ENCODE results near the gene GPR55.
"Not testable (repeated sequence)": the region's sequence is repeated elsewhere in the genome, so short reads cannot be mapped to it uniquely, and the experiment has no call there.

The GPR55 gene

GRCh38 chr2:230924470-230925341 lies at the start of gene GPR55:
Gene GPR55 (minus strand): TSS chr2:230925242. CDS start chr2:230910962, 14,280 bp downstream.
- DNase-seq (ENCODE audit: low read depth) = no peak
- H3K4me3 ChIP-seq (ENCODE audit: low read depth, low read length) = no peak within 1 kb of the TSS
- TF ChIP-seq CTCF (conservative IDR thresholded peaks at IDR 0.05; ENCODE audit: low read depth, low read length) = peak; percentile 33

GRCh38 chr2:230974096-230974913 lies 49.3 kb upstream of the GPR55 start:
- no peak overlapping the region for H3K4me3 ChIP-seq (ENCODE audit: low read depth, low read length)
- DNase-seq (ENCODE audit: low read depth) = peak; percentile 96
- no peak for TF ChIP-seq CTCF (conservative IDR thresholded peaks at IDR 0.05; ENCODE audit: low read depth, low read length)

GRCh38 chr2:230972046-230972445 lies 47.0 kb upstream of the GPR55 start:
- no peak for DNase-seq (ENCODE audit: low read depth)
- no peak for TF ChIP-seq CTCF (conservative IDR thresholded peaks at IDR 0.05; ENCODE audit: low read depth, low read length)
- no peak overlapping the region for H3K4me3 ChIP-seq (ENCODE audit: low read depth, low read length)

- DNase-seq (ENCODE audit: low read depth) = no peak
- TF ChIP-seq CTCF (conservative IDR thresholded peaks at IDR 0.05; ENCODE audit: low read depth, low read length) = no peak
- H3K4me3 ChIP-seq (ENCODE audit: low read depth, low read length) = no peak overlapping the region
Observed at GRCh38 chr2:230969659-230970015, 44.6 kb upstream of the GPR55 start.

GRCh38 chr2:230968921-230969658 lies 44.0 kb upstream of the GPR55 start:
- no peak overlapping the region for H3K4me3 ChIP-seq (ENCODE audit: low read depth, low read length)
- no peak for DNase-seq (ENCODE audit: low read depth)
- no peak for TF ChIP-seq CTCF (conservative IDR thresholded peaks at IDR 0.05; ENCODE audit: low read depth, low read length)

- not testable (repeated sequence) for H3K4me3 ChIP-seq (ENCODE audit: low read depth, low read length); DNase-seq (ENCODE audit: low read depth)
Observed at GRCh38 chr2:230968314-230968713, 43.3 kb upstream of the GPR55 start.

GRCh38 chr2:230967113-230967512 lies 42.1 kb upstream of the GPR55 start:
- DNase-seq (ENCODE audit: low read depth) = no peak
- TF ChIP-seq CTCF (conservative IDR thresholded peaks at IDR 0.05; ENCODE audit: low read depth, low read length) = no peak
- no peak overlapping the region for H3K4me3 ChIP-seq (ENCODE audit: low read depth, low read length)
